ENCODE data around the gene PRKCA. TPM values are rescaled to one million over a fixed set of nuclear protein-coding genes. Genes with fewer than 3 reads are reported as not detected.

PRKCA gene
- total RNA-seq, 1 donor from 2014 or later = 6.7 TPM

- no peak for TF ChIP-seq CTCF (conservative IDR thresholded peaks at IDR 0.05; ENCODE audit: low read depth, low read length)
- H3K4me3 ChIP-seq (ENCODE audit: low read depth, low read length) = no peak overlapping the region
- no peak for DNase-seq (ENCODE audit: low read depth)
Observed at GRCh38 chr17:66542967-66543520, 240.6 kb downstream of the PRKCA start.

GRCh38 chr17:66543526-66543925 is 241.1 kb downstream of the PRKCA start:
- DNase-seq (ENCODE audit: low read depth) = no peak
- TF ChIP-seq CTCF (conservative IDR thresholded peaks at IDR 0.05; ENCODE audit: low read depth, low read length) = no peak
- H3K4me3 ChIP-seq (ENCODE audit: low read depth, low read length) = no peak overlapping the region

GRCh38 chr17:66545918-66546317 is 243.5 kb downstream of the PRKCA start:
- H3K4me3 ChIP-seq (ENCODE audit: low read depth, low read length) = no peak overlapping the region
- TF ChIP-seq CTCF (conservative IDR thresholded peaks at IDR 0.05; ENCODE audit: low read depth, low read length) = no peak
- no peak for DNase-seq (ENCODE audit: low read depth)

GRCh38 chr17:66547151-66547865 is 244.9 kb downstream of the PRKCA start:
- no peak for TF ChIP-seq CTCF (conservative IDR thresholded peaks at IDR 0.05; ENCODE audit: low read depth, low read length)
- H3K4me3 ChIP-seq (ENCODE audit: low read depth, low read length) = no peak overlapping the region
- DNase-seq (ENCODE audit: low read depth) = no peak

- DNase-seq (ENCODE audit: low read depth) = no peak
- no peak for TF ChIP-seq CTCF (conservative IDR thresholded peaks at IDR 0.05; ENCODE audit: low read depth, low read length)
- H3K4me3 ChIP-seq (ENCODE audit: low read depth, low read length) = no peak overlapping the region
Observed at GRCh38 chr17:66548158-66548557, 245.7 kb downstream of the PRKCA start.

GRCh38 chr17:66548659-66549310 is 246.4 kb downstream of the PRKCA start:
- no peak for DNase-seq (ENCODE audit: low read depth)
- TF ChIP-seq CTCF (conservative IDR thresholded peaks at IDR 0.05; ENCODE audit: low read depth, low read length) = no peak
- no peak overlapping the region for H3K4me3 ChIP-seq (ENCODE audit: low read depth, low read length)
